Measurements from ENCODE around the gene CYP26B1. TPM values are rescaled to one million over a fixed set of nuclear protein-coding genes. Genes with fewer than 3 reads are reported as not detected.

The CYP26B1 gene
- total and polyA plus RNA-seq, 9 of the 15 experiments (the other 6 are each of a cell fraction or from before 2014, with no cell fraction given), result 0.01 to 0.13 (median 0.04) TPM; not detected in 6

GRCh38 chr2:72082887-72083286, 64.8 kb downstream of the CYP26B1 start:
- in situ Hi-C loops (cut with MboI), result no loop called here

More at GRCh38 chr2:72082887-72083286, 64.8 kb downstream of the CYP26B1 start:
- ChIA-PET CTCF (ENCODE audit: low intra/inter-chr PET ratio) (no interaction called here), POLR2A (interaction anchor here (0.6 to 0.7 kb wide), 2 partner anchors 19 to 36 kb away, joined by 3 read pairs; no protein-coding TSS in a partner anchor)
- TF ChIP-seq ZBTB9 (CRISPR knock-in tag; IDR thresholded peaks at IDR 0.05), result no peak
- no peak for TF ChIP-seq ZNF668 (CRISPR knock-in tag; IDR thresholded peaks at IDR 0.05)
- TF ChIP-seq MAX (CRISPR knock-in tag; IDR thresholded peaks at IDR 0.05), result no peak
- no peak for TF ChIP-seq SREBF2 (CRISPR knock-in tag; IDR thresholded peaks at IDR 0.05)
- no peak for TF ChIP-seq POLR2AphosphoS5 (IDR thresholded peaks at IDR 0.05; ENCODE audit: control insufficient read depth, insufficient read depth, low read depth, low read length)
- no peak for TF ChIP-seq PHF21A (IDR thresholded peaks at IDR 0.05; ENCODE audit: borderline replicate concordance, low read depth)
- no peak for TF ChIP-seq BDP1 (IDR thresholded peaks at IDR 0.05; ENCODE audit: insufficient read depth, insufficient read length)
- no peak for TF ChIP-seq ZNF146 (CRISPR knock-in tag; IDR thresholded peaks at IDR 0.05; ENCODE audit: unreplicated experiment)
- Histone ChIP-seq H3K4me1 (replicated peaks in 1 of 2; ENCODE audit: control insufficient read depth in 2 of 2, insufficient read depth in 2 of 2, low read length in 2 of 2) (peaks cover 0 to 3% of the 10 kb centered on the region in 2 experiments; a peak in 2 of 5 replicates), H3K9me1 (ENCODE audit: control insufficient read depth, insufficient read depth, low read length) (peaks cover 4% of the 10 kb centered on the region), H3K9me3 (replicated peaks; ENCODE audit: control insufficient read depth, insufficient read depth, low read depth, low read length) (no peaks in the 10 kb centered on the region), H3K36me3 (ENCODE audit: control insufficient read depth, insufficient read depth, low read length) (no peaks in the 10 kb centered on the region), H3K27me3 (ENCODE audit: control insufficient read depth in 2 of 2, insufficient read depth in 2 of 2, low read length in 2 of 2) (peaks cover 3 to 40% of the 10 kb centered on the region in 2 experiments; a peak in 3 of 5 replicates), H3K27ac (ENCODE audit: extremely low read depth, low read depth, low read length) (no peak overlapping the region), H4K20me1 (replicated peaks; ENCODE audit: control insufficient read depth, insufficient read depth, low read length) (no peaks in the 10 kb centered on the region), H2AFZ (ENCODE audit: low read depth, low read length) (no peak overlapping the region), H3K9ac (ENCODE audit: insufficient read depth in 1 of 2, low read depth in 2 of 2, low read length in 2 of 2) (no peak overlapping the region), H3K4me2 (ENCODE audit: insufficient read depth, low read length) (no peak overlapping the region), H3K4me3 (no peak overlapping the region), H3K79me2 (ENCODE audit: control insufficient read depth, insufficient read depth, low read length) (no peaks in the 10 kb centered on the region)
- BruUV-seq (replicated peaks), result no TSS peak
- 1% methylated on average over 17 of the region's 17 CpGs for WGBS (ENCODE audit: insufficient coverage, low coverage, missing lambda C conversion rate)
- ATAC-seq (no peak), DNase-seq (ENCODE audit: extremely low read depth in 1 of 4, low spot score in 3 of 4) (no peak), FAIRE-seq (no peak)
- intact Hi-C loops (cut with micrococcal nuclease), result no loop called here
